HL-60 (cell line): ENCODE results near the gene SGIP1.

Experiments
- DNase-seq, 2 experiments: peaks; one replicate each; pipeline ENCODE4 v3.0.0-alpha.2; 2010 to 2020; ENCODE audit warnings: low read depth in 1 of 2, low spot score in 1 of 2
- H3K27ac ChIP-seq: fragments of 250-450 bp; sonication (Bioruptor Pico); replicated peaks from 2 replicates; pipeline ENCODE4 v1.5.1; 2020; ENCODE audit warnings: mild to moderate bottlenecking, moderate library complexity
- H3K27me3 ChIP-seq: fragments of 250-450 bp; sonication (Bioruptor Pico); 2 replicates; pipeline ENCODE4 v1.5.1; 2021; ENCODE audit warnings: mild to moderate bottlenecking, moderate library complexity; ENCODE audit not compliant: insufficient read depth, poor library complexity, severe bottlenecking
- H3K4me3 ChIP-seq: replicated peaks from 2 replicates; pipeline ENCODE4 v1.5.1; 2011; ENCODE audit warnings: mild to moderate bottlenecking, control low read depth, low read length; ENCODE audit not compliant: insufficient read depth
- GABPA ChIP-seq: IDR thresholded peaks from 2 replicates; pipeline ENCODE4 v1.6.1; 2012; ENCODE audit warnings: low read depth
- POLR2AphosphoS5 ChIP-seq: IDR thresholded peaks from 2 replicates; pipeline ENCODE4 v1.6.1; 2012; ENCODE audit warnings: low read depth
- SPI1 ChIP-seq: IDR thresholded peaks from 2 replicates; pipeline ENCODE4 v1.6.1; 2012; ENCODE audit warnings: low read depth, mild to moderate bottlenecking, borderline replicate concordance
- TF ChIP-seq, protein P1 (sequence below): IDR thresholded peaks from one replicate; pipeline ENCODE4 v1.5.1; 2011; ENCODE audit warnings: low read length, control low read depth, inconsistent platforms; ENCODE audit not compliant: insufficient read depth
- TF ChIP-seq, protein P2 (sequence below): IDR thresholded peaks from 2 replicates; pipeline ENCODE4 v1.6.1; 2012; ENCODE audit warnings: low read depth; ENCODE audit not compliant: insufficient replicate concordance

The SGIP1 gene

DNA sequence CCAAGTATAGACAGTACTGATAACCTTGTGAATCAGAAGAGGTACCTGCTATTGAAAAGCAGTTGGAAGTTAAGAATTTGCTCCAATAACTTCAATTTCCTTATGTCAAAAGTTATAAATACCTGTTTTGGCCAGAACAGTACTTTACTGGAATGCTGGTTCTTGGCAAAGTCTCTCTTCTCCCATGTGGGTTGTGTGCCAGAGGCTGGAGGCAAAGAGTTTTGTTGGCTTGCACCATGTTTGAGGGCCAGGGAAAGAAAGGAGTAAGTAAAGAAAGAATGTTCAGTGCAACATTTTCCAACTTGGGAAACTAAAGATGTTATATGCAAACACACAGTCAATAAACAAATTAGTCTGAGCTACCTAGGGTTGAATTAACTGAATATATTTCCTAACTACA lies 151.3 kb downstream of the SGIP1 start:
- TF ChIP-seq, protein P1, sequence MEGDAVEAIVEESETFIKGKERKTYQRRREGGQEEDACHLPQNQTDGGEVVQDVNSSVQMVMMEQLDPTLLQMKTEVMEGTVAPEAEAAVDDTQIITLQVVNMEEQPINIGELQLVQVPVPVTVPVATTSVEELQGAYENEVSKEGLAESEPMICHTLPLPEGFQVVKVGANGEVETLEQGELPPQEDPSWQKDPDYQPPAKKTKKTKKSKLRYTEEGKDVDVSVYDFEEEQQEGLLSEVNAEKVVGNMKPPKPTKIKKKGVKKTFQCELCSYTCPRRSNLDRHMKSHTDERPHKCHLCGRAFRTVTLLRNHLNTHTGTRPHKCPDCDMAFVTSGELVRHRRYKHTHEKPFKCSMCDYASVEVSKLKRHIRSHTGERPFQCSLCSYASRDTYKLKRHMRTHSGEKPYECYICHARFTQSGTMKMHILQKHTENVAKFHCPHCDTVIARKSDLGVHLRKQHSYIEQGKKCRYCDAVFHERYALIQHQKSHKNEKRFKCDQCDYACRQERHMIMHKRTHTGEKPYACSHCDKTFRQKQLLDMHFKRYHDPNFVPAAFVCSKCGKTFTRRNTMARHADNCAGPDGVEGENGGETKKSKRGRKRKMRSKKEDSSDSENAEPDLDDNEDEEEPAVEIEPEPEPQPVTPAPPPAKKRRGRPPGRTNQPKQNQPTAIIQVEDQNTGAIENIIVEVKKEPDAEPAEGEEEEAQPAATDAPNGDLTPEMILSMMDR = no peak
- TF ChIP-seq, protein P2, sequence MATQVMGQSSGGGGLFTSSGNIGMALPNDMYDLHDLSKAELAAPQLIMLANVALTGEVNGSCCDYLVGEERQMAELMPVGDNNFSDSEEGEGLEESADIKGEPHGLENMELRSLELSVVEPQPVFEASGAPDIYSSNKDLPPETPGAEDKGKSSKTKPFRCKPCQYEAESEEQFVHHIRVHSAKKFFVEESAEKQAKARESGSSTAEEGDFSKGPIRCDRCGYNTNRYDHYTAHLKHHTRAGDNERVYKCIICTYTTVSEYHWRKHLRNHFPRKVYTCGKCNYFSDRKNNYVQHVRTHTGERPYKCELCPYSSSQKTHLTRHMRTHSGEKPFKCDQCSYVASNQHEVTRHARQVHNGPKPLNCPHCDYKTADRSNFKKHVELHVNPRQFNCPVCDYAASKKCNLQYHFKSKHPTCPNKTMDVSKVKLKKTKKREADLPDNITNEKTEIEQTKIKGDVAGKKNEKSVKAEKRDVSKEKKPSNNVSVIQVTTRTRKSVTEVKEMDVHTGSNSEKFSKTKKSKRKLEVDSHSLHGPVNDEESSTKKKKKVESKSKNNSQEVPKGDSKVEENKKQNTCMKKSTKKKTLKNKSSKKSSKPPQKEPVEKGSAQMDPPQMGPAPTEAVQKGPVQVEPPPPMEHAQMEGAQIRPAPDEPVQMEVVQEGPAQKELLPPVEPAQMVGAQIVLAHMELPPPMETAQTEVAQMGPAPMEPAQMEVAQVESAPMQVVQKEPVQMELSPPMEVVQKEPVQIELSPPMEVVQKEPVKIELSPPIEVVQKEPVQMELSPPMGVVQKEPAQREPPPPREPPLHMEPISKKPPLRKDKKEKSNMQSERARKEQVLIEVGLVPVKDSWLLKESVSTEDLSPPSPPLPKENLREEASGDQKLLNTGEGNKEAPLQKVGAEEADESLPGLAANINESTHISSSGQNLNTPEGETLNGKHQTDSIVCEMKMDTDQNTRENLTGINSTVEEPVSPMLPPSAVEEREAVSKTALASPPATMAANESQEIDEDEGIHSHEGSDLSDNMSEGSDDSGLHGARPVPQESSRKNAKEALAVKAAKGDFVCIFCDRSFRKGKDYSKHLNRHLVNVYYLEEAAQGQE = no peak
- TF ChIP-seq POLR2AphosphoS5 (no peak), GABPA (no peak), SPI1 (no peak)
- no peak overlapping the region for H3K27ac ChIP-seq
- DNase-seq = no peak
- no peaks in the 10 kb centered on the region for H3K27me3 ChIP-seq
- no peak overlapping the region for H3K4me3 ChIP-seq

DNA sequence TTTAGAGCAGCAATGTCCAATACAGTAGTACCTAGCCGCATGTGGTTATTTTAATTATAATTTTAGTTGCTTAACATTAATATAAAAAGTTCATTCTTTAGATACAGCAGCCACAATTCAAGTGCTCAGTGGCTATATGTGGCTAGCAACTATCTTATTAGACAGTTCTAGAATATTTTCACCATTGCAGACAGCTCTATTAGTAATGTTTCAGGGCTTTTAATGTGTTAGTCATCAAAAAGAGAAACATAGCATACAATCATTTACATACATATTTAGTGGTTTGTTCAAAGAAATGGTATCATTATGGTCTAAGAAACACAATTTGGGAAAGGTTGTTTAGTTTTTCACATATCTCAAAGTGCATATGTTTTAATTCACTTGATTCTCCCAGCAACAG lies 151.7 kb downstream of the SGIP1 start:
- no peak for DNase-seq
- no peaks in the 10 kb centered on the region for H3K27me3 ChIP-seq
- TF ChIP-seq, protein P1 = no peak
- TF ChIP-seq GABPA (no peak), POLR2AphosphoS5 (no peak), SPI1 (no peak)
- TF ChIP-seq, protein P2 = no peak
- H3K4me3 ChIP-seq = no peak overlapping the region
- no peak overlapping the region for H3K27ac ChIP-seq

DNA sequence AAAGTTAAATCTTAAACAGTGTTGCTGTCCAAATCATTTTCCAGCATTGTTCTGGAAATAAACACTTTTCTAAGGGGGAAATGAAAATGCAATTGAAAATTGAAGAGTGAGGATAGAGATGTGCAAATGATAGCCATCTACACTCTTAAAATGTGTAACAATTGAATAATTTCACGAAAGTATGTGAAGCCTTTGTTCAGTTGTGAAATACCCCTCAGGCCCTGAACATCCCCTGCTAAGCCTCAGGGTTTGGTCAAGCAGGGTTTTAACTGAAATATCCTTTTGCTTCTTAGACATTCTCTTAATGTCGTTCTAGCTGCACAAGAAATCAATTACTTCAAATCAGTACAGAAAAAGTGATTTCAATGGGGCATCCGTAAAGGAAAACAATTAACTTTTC lies 152.5 kb downstream of the SGIP1 start:
- H3K27ac ChIP-seq = no peak overlapping the region

DNA sequence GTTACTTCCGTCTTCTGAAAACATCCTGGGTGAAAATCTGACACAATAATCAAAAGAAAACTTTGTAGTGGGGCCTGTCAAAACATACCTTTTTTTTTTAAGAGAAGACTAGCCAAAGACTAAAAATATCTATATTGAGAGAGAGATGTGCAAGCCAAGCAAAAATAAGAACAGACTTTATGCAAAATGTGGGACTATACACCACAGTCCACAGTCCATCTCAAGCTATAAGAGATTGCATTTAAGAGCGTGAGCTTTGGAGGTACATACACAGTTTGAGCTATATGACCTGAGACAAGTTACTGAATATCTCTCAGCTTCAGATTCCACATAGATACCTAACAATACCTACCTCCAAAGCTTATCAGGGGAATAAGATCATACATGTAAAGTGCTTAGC lies 153.4 kb downstream of the SGIP1 start:
- no peak for DNase-seq
- no peak overlapping the region for H3K27ac ChIP-seq
- no peaks in the 10 kb centered on the region for H3K27me3 ChIP-seq
- TF ChIP-seq GABPA = no peak
- no peak overlapping the region for H3K4me3 ChIP-seq

More for the DNA sequence above, 152.5 kb downstream of the SGIP1 start:
- TF ChIP-seq SPI1 = no peak
- Histone ChIP-seq H3K4me3 (no peak overlapping the region), H3K27me3 (no peaks in the 10 kb centered on the region)
- DNase-seq = no peak

DNA sequence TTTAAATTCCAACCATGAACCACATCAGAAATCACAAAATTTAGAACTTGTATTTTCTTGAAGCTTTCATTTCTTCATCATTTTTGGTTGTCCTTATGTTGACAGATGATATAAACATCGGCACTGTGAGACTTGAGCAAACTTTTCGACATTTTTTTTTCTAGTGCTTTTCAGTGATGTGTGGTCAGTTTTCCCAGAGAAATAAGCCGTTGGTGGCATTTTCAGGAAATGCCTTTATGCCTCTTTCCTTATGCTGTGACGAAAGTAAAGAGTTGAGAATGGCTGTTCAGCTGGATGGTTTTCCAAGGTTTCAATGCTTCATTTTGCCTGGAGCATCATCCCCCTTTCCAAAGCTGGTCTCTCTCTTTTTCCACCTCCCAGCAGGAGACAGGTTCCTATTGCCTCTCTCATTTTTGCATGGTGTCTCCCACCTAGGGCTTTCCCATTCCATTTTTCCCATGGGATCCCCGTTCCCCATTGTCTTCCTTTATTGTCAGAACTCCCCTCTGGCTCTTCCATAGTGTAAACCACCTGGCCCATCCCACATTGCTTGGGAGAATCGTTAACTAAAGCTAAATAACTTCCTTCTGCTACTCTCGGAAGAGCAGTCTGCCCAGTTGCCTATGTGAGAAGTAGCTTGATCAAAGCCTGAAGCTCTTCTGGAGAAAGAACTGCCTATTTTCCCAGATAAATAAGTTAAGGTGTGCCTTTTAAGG lies 156.9 kb downstream of the SGIP1 start:
- Histone ChIP-seq H3K4me3 (no peak overlapping the region), H3K27me3 (no peaks in the 10 kb centered on the region), H3K27ac (no peak overlapping the region)
- no peak for DNase-seq
- TF ChIP-seq, protein P2 = no peak
- no peak for TF ChIP-seq GABPA
- TF ChIP-seq POLR2AphosphoS5 = no peak
- TF ChIP-seq, protein P1 = no peak
- TF ChIP-seq SPI1 = no peak
